SK-N-SH (cell line): ENCODE data around the gene UGT2A3.

Experiments used
- CTCF ChIP-seq: fragments of 200-600 bp; sonication (generic); IDR thresholded peaks from 2 replicates; pipeline ENCODE4 v1.6.1; 2017; ENCODE audit warnings: antibody characterized with exemption, mild to moderate bottlenecking, moderate library complexity
- EP300 ChIP-seq, 2 experiments: IDR thresholded peaks; 2 replicates each; pipeline versions ENCODE4 v1.4.0 to v1.6.1; 2012; ENCODE audit warnings: borderline replicate concordance in 1 of 2, low read depth in 1 of 2, low read length in 1 of 2
- EZH2phosphoT487 ChIP-seq: fragments of 200-600 bp; sonication (generic); IDR thresholded peaks from 2 replicates; pipeline ENCODE4 v1.6.1; 2017; ENCODE audit warnings: low read depth, mixed run types, mild to moderate bottlenecking, antibody characterized with exemption, moderate library complexity, borderline replicate concordance
- RFX5 ChIP-seq: IDR thresholded peaks from 2 replicates; pipeline ENCODE4 v1.6.1; 2012; ENCODE audit warnings: mild to moderate bottlenecking, improper control_type of control experiment, low read length
- YY1 ChIP-seq: IDR thresholded peaks from 2 replicates; pipeline ENCODE4 v1.4.0; 2012; ENCODE audit warnings: low read depth, mild to moderate bottlenecking

GRCh38 chr4:68917016-68917415 is 34.6 kb downstream of the UGT2A3 start:
- TF ChIP-seq YY1 = no peak
- TF ChIP-seq EZH2phosphoT487 = no peak
- TF ChIP-seq CTCF = no peak
- TF ChIP-seq RFX5 = no peak
- TF ChIP-seq EP300 (IDR thresholded peaks at IDR 0.05; ENCODE audit: borderline replicate concordance in 1 of 2, low read depth in 1 of 2, low read length in 1 of 2) = no peak
